GM20000 (cell line): ENCODE measurements around the gene ATRN.

Source experiments
- DNase-seq: peaks from one replicate; pipeline ENCODE4 v3.0.0; 2012; ENCODE audit warnings: low spot score
- TF ChIP-seq, protein P1 (sequence below): IDR thresholded peaks from 2 replicates; pipeline ENCODE4 v1.5.1; 2012; ENCODE audit warnings: mild to moderate bottlenecking, control low read depth; ENCODE audit errors: extremely low read depth, missing control alignments

Gene ATRN

DNA sequence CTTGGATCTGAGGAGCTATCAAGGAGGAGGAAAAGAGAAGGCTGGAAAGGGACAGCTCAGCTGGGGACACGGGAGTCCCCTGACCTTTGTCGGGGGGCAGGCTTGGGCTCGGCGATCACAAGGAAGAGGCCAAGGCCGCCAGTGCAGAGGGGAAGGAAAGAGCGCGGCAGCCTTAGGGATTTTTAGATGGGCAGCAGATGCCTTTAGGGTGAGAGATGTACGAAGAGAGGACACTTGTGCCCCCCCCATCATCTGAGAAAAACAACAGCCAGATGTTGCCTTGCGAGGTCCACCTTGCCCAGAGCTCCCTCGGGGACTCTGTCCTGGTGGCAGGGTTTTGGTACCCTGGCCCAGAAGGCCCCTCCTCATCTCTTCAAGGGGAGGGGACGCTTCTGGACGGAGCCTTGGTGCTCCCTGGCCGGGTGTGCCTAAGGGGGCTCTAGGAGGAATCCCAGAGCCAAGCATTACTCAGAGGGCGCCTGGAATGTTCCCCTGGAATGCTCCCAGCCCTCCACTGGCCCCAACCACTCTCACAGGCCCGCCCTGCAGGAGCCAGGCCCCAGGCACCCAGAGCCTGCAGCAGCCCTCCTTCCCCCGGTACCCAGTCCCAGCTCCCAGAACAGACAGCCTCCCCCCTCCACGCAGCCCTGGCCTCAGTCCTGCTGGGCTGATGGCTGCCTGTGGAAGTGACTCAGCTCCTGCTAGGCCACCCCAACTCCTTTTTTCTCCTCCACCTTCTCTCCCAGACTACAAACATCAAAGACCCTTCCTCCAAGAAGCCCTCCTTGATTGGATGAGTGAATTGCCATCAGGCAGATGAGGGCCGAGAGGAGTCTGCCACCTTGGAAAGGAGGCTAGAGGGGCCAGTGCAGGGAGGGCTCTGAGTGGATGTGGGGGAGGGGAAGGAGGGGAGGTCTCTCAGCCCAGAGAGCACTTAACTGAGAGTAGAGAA lies 209.2 kb downstream of the ATRN start:
- TF ChIP-seq, protein P1, sequence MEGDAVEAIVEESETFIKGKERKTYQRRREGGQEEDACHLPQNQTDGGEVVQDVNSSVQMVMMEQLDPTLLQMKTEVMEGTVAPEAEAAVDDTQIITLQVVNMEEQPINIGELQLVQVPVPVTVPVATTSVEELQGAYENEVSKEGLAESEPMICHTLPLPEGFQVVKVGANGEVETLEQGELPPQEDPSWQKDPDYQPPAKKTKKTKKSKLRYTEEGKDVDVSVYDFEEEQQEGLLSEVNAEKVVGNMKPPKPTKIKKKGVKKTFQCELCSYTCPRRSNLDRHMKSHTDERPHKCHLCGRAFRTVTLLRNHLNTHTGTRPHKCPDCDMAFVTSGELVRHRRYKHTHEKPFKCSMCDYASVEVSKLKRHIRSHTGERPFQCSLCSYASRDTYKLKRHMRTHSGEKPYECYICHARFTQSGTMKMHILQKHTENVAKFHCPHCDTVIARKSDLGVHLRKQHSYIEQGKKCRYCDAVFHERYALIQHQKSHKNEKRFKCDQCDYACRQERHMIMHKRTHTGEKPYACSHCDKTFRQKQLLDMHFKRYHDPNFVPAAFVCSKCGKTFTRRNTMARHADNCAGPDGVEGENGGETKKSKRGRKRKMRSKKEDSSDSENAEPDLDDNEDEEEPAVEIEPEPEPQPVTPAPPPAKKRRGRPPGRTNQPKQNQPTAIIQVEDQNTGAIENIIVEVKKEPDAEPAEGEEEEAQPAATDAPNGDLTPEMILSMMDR = no peak
- DNase-seq = no peak

DNA sequence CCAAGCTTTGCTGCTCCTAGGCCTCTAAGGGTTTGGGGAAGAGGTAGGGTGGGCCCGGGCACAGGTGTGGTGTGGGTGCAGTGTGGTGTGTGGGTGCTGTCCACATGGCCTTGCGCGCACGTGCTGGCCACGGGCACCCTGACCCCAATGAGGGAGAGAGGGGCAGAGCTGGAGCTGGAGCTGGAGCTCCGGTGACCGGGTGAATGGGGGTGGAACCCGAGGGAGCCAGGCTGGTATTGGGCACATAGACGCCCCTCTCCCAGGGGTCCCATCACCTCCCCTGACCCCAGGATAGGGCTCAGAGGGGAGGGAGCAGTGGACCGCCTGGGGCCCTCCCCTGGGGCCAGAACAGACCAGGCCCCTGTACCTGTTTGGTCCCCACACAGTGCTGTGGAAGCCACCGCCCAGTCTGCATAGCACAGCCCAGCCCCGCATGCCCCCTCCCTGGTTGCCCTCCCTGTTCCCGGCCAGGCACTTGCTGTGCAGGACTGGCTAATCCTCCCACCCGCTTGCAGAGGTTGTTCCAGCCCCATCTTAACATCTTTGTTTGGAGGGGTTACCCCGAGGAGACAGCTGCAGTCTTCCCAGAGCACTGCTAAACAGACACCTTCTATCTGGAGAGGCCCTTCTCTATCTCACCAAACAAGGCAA lies 210.0 kb downstream of the ATRN start:
- TF ChIP-seq, protein P1 = no peak
- DNase-seq = no peak

DNA sequence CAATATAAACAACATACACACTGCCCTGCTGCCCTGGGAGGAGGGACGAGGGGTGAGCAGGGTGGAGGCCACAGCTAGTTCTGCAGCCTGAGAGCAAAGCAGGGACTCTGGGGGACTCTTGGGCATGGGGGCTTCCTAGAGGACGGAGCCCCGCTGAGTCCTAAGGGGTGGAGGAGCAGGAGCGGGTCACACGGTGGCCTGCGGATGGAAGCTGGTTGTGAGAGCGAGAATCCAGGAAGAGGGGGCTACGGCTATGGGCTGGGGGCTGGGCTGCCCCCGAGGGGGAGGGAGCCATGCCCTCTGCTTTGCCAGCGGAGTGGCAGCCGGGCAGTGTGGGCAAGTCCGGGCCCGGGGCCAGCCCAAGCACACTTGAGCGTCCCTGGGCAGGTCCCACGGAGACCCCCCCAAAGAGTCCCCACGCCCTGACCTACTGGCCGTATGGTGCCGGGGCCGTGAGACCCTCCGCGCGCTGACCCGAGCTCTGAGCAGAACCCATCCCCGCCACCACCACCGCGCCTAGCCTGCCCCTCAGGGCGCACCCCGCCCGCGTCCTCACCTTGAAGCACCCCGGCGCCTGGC lies 210.6 kb downstream of the ATRN start:
- DNase-seq = no peak
- TF ChIP-seq, protein P1 = no peak

DNA sequence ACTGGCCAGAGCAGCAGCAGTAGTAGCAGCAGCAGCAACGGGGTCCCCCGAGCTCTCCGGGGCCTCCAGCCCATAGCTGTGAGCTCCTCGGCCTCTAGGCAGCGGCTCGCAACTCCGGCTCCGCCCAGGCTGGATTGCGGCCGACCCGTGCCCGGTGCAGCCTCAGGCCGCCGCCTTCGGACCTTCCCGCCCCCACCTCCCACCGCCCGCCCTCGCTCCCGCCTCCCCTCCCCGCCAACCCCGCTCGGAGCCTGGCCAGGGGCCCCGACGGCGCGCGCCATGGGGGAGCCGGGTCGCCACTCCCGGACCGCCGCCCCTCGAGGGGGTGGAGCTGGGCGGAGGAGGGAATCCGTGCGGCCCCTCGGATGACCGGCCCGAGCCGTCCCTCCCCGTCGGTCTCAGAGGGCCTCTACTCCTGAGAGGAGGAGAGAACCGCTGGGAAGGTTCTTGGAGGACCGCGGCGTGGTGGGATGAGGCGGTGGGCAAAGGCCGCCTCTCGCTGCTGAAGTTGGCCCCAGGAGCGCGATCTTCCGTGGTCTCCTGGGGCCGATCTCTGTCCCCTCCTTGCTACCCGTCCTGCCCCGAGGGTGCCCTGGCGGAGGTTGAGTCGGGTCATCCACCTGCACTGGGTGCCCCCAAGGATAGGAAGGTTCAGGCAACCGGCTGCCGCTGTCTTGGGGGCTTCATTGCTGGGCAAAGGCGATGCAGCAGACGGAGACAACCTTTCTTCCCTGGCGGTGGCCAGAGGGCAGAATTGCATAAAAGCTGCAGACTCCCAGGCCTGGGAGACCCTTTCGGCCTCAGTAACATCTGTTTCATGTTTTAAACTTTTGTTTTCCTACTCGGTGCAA lies 211.3 kb downstream of the ATRN start, which contains the start of gene ADAM33:
Gene ADAM33 (minus strand): TSS at position 80 of the 851 bp plus-strand sequence. CDS start 6 bp downstream, at position 74.
- DNase-seq = no peak

DNA sequence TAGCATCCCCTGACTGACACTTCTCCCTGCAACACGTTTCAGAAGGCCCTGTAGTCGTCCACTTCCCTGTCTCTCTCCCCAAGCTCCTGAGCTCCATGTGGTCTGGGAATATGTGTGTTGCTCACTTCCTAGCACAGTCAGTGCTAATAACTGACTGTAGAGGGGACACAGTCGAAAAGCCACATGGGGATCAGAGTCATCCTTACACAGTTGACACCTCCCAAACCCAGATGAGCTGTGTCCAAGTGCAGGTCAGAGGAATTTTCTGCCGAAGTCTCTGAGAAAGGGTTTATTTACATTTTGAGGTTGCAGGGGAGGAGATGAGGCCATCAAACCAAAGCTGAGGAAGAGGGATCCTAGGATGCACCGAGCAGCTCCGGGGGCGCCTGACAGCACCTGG lies 214.5 kb downstream of the ATRN start:
- TF ChIP-seq, protein P1 = no peak
- DNase-seq = no peak

More for the DNA sequence above, 211.3 kb downstream of the ATRN start, which contains the start of gene ADAM33:
- TF ChIP-seq, protein P1 = no peak

DNA sequence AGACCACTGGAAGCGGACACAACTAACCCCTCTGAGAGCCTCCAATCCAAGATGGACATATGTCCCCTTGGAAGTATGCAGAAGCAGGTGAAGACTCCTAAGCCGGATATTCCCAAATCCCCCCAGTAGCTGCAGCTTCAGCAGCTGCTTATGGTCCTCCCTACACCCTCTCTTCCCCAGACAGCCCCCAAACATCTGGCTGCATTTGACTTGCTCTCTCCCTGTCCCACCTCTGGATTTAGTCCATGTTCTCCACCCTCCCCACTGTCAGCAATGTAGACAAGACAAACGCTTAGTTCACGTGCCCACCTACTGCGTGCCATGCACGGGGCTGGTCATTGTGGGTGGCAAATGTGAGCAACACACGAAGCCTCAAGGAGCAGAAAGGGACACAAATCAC lies 215.6 kb downstream of the ATRN start:
- DNase-seq = no peak

More for the DNA sequence above, 215.6 kb downstream of the ATRN start:
- TF ChIP-seq, protein P1 = no peak
